ENCODE results near the gene PPIE.

DNA sequence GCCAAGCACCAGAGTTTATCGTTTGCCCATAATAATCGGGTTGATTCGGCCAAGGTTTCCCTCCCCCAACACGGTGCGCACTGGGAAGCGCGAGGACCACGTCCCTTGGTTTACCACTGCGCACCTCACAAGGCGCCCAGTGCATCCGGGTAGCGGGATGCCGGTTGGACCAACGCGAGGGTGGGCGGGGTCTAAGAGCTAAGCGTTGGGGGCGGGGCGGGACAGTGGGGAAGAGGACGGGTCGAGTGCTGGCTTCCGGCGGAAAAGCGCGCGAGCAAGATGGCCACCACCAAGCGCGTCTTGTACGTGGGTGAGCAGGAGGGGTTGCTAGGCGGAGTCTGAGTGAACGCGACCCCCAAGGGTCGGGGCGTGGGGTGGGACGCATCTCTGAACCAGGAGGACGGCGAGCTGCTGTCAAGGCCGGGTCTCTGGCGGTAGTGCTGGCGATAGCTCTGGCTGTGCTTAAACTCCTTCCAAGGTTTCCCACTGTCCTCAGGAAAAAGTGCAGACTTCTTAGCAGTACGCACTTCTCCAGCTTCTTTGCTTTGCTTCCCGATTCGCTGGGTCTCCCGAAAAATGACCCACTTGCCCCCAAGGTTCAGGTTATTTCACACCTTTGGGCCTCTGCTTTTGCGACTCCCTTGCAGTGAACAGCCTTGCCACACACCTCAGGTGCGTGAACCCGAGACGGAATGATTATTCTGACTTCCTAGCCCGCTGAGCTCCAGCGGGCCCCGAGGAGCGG is at the start of gene PPIE:
- TF ChIP-seq, protein P1, sequence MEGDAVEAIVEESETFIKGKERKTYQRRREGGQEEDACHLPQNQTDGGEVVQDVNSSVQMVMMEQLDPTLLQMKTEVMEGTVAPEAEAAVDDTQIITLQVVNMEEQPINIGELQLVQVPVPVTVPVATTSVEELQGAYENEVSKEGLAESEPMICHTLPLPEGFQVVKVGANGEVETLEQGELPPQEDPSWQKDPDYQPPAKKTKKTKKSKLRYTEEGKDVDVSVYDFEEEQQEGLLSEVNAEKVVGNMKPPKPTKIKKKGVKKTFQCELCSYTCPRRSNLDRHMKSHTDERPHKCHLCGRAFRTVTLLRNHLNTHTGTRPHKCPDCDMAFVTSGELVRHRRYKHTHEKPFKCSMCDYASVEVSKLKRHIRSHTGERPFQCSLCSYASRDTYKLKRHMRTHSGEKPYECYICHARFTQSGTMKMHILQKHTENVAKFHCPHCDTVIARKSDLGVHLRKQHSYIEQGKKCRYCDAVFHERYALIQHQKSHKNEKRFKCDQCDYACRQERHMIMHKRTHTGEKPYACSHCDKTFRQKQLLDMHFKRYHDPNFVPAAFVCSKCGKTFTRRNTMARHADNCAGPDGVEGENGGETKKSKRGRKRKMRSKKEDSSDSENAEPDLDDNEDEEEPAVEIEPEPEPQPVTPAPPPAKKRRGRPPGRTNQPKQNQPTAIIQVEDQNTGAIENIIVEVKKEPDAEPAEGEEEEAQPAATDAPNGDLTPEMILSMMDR (IDR thresholded peaks at IDR 0.05): no peak
- peak; percentile 63 for TF ChIP-seq CHD2 (IDR thresholded peaks at IDR 0.05; ENCODE audit: low read length, partially characterized antibody)
- no peak for TF ChIP-seq EP300 (IDR thresholded peaks at IDR 0.05; ENCODE audit: borderline replicate concordance in 1 of 2, low read depth in 1 of 2, low read length in 1 of 2)
- no peak for TF ChIP-seq JUND (IDR thresholded peaks at IDR 0.05)
- TF ChIP-seq SIN3A (IDR thresholded peaks at IDR 0.05; ENCODE audit: borderline replicate concordance, low read depth, low read length): 0 out of 2 replicates have a peak, but pooled peaks have one; percentile 24

Measured in SK-N-SH (cell line).